NCI-H345 treated with DMSO at 0.1 percent for 48 hours (cell line): ENCODE data around the gene WDR4.
"Not testable (repeated sequence)": the region's sequence is repeated elsewhere in the genome, so short reads cannot be mapped to it uniquely, and the experiment has no call there.

Source experiments
- DNase-seq: peaks from one replicate; lab custom pipeline; 2025; ENCODE audit not compliant: unreplicated experiment; lab: John Stamatoyannopoulos, UW

WDR4 gene

GRCh38 chr21:42878678-42878992, 704 bp downstream of the WDR4 start:
- no peak for DNase-seq

DNA sequence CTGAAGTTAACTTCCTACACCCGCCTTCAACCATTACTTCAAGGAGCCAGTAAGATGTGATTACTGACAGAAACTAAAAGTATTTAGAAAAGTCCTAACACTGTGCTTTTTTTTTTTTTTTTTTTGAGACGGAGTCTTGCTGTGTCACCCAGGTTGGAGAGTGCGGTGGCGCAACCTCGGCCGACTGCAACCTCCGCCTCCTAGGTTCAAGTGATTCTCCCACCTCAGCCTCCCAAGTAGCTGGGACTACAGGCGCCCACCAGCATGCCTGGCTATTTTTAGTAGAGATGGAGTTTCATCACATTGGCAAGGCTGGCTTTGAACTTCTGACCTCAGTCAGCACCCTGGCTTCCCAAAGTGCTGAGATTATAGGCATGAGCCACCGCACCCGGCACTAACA, 3.5 kb downstream of the WDR4 start:
- DNase-seq: not testable (repeated sequence)

DNA sequence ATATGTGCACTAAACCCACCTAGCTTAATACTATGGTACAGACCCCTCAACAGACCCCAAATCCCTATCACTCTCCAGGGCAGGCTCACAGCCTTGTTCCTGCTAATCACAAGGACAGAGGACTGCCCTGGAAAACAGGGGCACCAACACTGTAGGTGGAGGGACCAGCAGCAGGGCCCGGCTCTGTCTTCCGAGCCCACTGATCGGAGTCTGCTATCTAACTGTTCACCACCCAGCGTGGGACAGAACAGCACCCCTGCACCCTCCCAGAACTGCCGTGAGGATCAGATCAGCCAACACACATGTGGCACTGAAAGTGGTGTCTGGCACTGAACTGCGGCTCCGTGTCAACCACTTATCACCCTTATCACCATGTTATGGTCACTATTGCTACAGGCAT, 6.2 kb downstream of the WDR4 start:
- DNase-seq: no peak

DNA sequence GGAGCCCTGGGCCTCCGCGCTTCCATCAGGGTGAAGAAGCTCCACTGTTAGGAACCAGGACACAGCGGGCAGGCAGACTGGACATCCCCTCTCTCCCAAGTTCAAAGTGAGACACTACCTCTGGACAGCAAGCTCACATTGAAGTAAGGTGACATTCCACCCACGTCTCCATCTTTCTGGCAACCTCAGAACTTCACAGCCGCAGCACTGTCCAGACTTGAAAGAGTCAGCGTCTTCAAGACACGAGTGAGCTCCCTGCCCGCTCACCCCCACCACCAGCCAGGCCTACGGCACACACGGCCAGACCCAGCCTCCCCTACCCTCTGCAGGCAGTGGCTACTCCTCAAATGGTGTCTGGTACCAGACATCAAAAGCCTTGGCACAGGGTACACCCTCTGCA, 11.1 kb downstream of the WDR4 start:
- DNase-seq: no peak

- peak; percentile 25 for DNase-seq
Observed at GRCh38 chr21:42865776-42866160, 13.6 kb downstream of the WDR4 start.

- no peak for DNase-seq
Observed at GRCh38 chr21:42864815-42865775, 14.2 kb downstream of the WDR4 start.

DNA sequence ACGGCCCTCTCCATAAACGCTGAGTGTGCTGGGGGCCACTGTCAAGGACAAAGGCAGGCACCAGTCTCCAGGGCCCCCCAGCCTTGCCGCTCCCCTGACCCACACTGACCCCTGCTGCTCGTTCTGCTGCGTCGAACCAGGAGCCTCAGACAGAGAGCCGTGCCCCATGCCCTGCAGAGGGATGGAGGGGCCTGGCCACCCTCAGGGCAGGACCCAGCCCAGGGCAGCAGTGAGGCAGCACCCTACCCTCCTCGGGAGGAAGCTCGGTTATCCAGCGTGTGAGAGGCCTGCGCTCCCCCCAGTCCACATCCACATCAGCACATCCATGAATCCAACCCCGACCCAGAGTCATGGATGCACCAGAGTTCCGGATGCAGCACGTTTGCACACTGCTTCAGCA, 15.1 kb downstream of the WDR4 start:
- no peak for DNase-seq

DNA sequence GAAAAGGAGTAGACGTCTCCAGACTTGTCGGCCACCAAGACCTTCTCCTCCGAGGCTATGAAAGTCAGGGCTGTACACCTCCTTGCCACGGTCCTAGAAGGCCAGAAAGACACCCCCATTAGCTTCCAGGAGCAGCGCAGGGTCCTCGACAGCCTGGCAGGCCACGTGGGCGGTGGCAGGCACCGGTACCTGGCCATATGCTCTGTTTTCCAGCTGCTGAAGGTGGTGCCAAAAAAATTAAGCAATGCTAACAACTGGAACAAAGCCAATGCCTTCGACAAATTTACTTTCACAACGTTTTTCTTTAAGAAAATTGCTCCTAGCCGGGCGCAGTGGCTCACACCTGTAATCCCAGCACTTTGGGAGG, 15.9 kb downstream of the WDR4 start:
- DNase-seq: no peak

DNA sequence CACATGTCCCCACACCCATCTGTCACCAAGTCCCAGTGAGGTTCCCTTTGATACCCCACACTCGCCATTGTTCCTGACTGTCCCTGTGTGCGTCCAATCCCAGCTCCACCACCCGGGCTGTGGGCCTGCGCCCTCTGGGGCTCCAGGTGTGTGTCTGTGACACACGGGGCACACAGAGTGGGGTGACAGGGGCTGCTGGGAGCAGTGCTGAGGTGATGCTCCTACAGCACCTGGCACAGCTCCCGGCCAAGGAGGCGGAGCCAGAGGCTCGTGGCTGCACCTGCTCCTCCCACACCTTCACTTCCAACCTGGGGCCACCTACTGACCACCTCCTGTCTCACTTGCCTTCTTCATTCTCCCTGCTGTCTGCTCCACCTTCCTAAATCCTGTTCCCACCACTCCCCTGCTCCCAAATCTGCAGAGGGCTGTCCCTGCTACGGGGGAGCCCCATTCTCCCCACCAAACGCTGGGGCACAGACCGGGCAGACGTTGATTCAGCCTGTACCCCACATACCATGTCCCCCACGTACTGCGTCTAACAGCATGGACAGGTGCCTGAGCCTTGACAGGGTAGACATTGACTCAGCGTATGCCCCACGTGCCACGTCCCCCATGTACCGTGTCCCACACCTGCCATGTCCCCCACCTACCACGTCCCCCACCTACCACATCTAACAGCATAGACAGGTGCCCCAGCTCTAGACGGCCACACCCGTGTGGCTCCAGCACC, 16.4 kb downstream of the WDR4 start:
- DNase-seq: no peak

DNA sequence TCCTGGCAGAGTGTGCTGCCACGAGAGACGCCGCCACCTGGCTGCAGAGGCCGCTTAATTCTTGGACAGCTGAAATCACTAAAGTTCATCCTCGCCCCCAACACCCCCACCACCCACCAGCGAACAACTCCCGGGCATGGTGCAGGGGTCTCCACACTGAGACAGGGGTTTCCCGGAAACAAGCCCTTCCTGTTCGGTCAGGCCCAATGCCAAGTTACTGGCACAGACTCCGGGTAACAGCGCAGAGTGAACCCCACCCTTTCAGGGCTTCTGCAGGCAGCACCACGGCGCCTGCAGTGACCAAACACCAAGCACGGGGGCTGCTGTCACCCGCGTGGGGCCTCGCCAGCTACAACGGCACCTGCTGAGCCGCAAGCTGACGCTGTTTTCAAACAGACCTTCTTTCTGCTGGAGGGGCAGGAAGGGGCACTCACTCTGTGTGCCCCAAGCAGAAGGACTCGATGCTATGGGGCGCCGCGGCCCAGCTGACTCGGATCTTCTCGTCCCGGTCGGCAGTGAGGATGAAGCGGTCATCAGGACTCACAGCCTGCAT, 17.4 kb downstream of the WDR4 start:
- DNase-seq: no peak

DNA sequence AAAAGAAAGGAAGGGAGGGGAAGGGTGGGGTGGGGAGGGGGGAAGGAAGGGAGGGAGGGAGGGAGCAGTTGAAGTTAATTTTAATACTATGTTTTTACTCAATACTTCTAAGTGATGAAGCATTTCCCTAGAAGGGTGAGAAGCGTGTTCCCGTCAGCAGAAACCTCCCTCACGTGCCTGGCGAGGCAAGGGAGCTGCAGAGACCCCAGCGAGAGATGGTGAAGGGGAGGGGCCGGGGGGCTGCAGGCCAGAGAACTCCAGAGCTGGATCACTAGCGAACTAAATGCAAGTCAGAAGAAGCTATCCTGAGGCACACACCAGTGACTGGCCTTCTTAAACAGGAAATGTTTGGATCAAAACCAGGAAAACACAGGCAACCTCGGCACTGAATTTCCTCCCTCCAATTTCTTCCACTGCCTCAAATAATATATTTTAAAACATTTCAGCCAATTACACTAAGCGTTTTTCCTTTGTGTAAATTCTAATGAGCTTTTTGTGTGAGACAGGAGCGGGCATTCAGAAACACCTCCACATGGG, 18.0 kb downstream of the WDR4 start:
- no peak for DNase-seq

DNA sequence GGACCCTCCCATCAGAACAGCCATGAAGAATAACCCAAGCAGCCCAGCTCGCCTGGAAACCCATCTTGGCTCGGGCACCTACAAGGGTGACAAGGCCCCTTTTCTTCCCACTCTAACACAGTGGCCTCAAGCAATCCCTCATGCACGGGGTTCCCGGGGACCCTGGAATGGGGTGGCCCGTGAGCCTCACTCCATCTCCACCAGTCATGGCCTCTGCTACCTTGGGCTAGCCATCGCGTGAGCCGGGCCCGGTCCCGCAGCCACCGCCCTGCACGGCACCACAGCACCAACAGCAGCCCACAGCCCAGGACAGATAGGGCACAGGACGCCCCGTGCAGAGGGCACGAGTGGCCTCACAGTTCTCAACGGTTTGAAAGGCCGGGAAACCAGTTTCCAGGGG, 19.0 kb downstream of the WDR4 start:
- no peak for DNase-seq

DNA sequence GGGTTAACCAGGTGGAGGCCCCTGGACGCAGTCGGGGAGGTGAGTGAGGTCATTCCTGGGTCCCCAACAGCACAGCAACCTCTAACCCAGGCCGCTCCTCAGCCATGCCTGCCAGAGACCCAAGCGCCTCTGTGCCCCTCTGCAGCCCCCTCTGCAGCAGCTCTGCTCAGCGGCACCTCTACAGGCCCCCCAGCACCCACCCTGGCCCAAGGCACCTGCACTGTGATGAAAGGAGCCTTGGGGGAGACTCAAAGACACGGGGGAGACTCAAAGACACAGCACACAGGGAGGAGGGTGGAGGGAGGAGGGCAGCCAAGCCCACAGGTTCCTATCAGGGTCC, 19.5 kb downstream of the WDR4 start:
- DNase-seq: no peak

DNA sequence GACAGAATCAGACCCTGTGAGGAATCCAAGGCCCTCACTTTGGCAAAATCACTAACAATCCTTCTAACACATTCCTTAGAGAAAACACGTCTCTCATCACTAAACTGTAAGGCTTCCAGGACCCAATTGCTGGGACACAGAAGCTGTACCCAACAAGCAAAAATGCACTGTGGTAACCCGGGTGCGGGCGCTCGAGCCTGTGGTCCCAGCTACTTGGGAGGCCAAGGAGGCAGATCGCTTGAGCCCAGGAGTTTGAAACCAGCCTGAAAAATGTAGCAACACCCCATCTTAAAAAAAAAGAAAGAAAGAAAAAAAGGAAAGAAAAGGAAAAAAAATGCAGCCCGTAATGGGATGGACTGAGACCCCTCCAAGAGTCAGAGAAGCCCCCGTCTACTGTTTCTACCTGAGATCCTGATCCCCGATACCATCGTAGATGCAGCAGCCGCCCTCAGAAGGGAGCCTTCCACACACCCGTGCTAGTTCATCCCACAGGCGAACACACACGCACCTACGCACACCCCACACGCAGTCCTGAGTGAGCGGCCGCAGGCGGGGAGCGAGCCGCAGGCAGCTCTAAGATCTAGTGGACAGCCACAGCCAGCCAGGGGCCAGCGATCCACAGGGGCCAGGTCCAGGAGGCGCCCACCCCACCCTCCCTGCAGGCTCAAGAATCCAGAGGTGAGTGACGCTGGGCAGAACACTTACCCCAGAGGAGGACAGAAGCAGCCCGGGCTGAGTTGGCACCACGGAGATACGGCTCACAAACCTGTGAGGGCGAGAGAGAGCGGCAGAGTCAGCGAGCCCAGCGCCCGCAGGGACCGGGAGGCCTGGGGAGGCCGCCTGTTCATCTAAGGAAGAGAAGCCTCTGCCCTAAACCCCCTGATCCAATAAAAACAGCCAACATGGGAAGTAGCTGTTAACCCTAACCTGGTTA, 20.1 kb downstream of the WDR4 start:
- no peak for DNase-seq

GRCh38 chr21:42858185-42858847, 21.0 kb downstream of the WDR4 start:
- DNase-seq: no peak

DNA sequence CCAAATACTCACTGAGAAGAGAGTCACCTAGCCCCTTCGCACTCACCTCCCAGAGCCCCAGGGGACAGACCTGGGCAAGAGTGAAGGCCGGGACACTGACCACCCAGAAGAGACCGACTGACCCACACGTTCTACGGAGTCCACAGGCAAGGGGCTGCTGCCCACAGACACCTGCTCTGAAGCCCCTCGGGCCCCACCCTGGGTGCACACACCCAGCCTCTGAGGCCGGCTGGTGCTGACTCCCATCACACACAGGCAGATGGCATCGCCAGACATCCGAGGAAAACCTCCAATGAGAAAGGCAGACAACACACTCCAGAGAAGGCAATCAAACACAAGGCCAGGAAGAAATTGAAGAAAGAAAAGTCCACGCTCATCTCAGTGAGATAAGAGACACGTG, 22.1 kb downstream of the WDR4 start:
- DNase-seq: no peak

DNA sequence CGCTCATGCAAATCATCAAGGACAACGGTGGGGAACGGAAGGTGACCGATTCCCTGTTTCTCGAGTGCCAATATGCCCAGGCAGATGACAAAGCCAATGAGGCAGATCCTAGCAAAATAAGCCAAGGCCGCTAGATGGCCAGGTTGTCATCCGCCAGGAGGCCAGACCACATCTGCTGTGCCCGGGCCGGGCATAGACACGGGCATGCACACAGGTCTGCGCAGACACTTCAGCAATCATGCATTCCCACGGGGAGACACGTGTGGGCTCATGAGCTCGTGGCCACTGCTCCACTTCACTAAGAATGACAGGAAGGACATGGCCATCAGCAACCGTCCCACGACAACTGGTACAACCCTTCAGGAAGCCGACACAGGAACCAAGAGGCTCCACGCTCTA, 23.4 kb downstream of the WDR4 start:
- no peak for DNase-seq

- DNase-seq: no peak
Observed at GRCh38 chr21:42855171-42855936, 24.0 kb downstream of the WDR4 start.

DNA sequence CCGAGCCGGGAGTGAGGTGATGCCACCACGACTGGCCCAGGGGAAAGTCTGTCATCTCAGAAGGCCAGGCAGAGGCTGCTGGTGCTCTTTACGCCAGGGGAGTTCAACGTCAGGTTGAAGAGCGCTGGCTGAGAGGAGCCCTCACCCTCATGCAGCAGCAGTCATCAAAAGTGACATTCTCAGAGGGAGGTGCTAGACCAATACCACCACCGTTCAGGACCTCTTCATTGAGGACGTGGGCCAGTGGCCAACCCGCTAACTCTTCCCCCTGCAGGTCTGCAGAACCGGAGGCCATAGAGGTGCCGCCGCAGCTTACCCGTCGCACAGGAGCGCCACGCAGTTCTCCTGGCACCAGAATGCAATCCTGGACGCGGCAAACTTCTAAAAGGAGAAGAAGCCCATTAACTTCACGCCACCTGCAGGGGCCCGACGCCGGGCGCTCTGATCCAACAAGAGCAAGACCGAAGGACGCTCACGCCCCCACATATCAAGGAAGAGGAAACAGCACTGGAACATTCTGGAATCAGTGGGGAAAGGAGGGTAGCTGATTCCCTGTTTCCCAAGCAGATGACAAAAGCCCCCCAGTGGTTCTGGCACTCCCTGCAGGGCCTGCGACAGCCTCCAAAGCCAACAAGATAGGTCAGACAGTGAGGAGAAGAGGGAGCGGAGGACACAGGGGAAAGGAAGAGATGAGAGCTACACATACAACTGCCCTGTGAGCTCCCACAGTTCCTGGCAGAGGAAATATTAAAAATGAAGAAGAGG, 24.9 kb downstream of the WDR4 start:
- no peak for DNase-seq
